GF-D8 (cell line): ENCODE measurements around the gene RMI2.

Experiments used
- DNase-seq: peaks from one replicate; lab custom pipeline; 2025; lab: John Stamatoyannopoulos, UW

RMI2 gene

DNA sequence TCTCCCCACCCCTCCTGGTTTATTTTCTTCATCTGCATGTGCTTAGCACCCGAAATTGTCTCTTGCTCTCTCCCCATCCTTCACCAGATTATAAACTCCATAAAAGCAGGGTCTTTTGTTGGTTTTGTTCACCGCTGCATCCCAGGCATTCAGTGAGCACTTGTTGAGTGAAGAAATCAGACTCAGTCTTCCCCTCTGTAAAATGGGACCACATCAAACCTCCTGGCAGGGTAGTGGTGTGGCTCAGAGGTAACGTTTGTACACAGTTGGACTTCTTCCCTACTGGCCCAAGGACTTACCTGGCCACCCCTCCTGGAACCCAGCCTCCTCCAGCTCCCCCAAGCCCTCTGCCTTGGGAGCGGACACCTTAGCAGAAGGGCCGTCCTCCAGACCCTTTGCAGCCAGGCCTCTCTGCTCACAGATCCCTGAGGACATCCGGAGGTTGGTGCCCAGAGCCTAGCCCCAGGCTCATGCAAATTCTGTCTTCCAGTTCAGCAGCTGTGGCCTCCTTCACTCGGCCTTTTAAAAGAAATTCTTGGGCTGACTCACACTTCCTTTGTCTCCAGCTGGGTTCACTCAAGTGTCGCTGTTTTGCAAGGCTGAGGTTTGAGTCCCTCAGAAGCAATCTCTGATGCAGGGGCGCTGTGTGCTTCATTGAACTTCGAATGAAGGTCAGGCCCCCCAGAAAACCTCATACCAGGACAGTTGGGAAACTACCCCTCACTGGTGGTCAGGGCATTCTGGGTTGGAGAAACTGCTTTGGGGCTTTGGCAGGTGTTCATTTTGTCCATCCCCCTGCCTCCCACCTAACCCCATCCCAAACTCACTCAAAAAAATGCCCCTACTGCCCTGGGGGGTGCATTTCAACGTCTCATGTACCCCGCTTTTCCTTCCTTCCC lies 16.8 kb upstream of the RMI2 start:
- peak; percentile 81 for DNase-seq

DNA sequence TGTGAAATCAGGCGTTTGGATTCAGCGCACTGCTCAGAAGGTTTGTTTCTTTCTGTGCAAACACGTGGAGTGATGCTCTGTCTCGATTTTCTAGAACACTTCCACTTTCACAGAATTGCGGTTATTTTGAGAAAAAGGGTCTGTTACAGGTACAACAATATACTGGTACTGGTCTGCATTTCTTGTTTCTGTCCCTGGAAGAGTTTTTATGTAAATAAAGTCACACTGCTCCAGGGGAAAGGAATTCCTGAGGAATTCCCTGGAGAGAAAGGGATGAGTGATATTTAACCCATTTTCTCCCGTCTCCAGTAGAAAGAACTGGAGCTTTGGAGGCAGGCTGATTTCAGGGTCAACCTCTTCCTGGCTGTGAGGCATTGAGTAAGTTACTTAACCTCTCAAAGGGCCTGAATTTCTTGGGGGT lies 16.2 kb upstream of the RMI2 start:
- DNase-seq, result no peak

DNA sequence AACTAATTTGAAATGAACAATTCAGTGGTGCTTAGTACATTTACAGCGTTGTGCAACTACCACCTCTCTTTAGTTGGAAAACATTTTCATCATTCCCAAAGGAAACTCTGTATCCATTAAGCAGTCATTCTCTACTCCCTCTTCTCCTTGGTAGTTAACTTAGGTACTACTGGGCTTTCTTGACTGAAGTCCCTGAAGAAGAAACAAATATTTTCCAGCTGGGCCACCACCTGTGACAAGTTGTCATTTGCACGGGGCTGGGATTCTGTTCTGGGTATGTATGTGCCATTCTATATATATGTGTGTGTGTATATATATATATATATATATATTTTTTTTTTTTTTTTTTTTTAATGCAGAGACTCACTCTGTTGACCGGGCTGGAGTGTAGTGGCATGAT lies 15.4 kb upstream of the RMI2 start:
- DNase-seq, result no peak

DNA sequence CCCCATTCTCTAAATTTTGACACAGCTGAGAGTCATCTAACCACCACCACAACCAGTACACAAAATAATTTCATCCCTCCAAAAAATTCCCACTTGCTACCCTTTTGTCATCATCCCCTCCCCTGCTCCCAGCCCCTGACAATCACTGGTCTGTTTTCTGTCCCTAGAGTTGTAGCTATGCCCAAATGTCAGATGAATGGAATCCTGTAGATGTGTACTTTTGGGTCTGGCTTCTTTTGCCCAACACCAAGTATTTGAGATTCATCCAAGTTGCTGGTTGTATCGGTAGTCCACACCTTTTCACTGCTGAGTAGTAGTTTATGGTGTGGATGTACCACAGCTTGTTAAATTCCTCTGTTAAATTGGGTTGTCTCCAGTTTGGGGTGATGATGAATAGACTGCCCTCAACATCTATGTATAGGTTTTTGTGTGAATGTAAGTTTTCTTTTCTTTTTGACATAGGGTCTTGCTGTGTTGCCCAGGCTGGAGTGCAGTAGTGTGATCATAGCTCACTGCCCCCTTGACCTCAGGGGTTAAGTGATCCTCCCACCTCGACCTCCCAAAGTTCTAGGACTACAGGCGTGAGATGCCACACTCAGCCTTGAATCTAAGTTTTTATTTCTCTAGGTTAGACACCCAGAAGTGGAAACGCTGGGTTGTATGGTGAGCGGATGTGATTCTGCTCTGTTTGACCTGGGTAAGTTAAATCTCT lies 14.6 kb upstream of the RMI2 start:
- DNase-seq, result no peak

DNA sequence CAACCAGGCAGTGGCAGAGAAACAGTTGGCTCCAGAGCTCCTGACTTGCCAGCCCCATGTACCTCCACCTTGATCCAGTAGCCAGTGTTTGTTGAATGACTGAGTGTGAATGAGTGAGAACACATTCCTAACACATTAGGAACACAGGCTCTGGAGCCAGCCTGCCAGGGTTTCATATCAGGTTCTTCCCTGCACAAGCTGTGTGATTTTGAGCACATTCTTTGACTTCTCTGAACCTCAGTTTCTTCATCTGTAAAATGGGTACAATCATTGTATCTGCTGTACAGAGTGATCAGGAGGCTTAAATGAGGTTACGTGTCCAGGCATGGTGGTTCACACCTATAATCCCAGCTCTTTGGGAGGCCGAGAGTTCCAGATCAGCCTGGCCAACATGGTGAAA lies 13.3 kb upstream of the RMI2 start:
- DNase-seq, result no peak

DNA sequence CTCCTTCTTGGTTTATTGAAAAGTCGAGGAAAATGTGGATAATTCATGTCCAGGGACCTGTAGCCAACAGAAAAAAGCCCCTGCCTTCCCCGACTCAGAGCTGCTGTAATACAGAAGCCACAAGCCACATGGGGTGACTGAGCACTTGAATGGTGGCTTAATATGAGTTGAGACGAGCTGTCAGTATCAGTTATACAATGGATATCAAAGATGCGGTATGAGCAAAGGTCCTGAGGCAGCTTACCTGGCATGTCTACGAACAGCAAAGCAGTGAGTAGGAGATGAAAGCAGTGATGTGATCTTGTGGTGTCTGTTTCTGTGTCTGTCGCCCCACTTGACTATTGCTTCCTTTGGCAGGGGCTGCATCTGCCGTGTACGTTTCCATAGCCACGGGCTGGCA lies 12.2 kb upstream of the RMI2 start:
- no peak for DNase-seq

DNA sequence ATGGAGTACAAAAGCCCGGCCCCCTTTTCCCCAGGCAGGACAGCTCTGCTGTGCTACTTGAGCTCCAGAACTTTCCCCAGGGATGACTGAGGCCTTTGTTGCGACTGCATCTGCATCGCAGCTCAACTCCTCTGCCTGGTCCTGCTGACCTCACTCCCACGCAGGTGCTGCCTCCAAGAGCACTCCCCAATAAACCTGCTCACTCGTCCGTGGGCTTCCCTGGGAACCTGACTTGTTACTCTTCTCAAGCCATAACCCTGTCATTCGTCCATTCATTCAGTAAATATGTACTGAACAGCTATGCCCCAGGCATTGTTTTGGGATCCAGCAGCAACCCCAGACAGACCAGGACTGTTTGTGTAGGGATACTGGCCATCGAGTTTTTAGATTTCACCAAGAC lies 11.6 kb upstream of the RMI2 start:
- DNase-seq, result no peak

DNA sequence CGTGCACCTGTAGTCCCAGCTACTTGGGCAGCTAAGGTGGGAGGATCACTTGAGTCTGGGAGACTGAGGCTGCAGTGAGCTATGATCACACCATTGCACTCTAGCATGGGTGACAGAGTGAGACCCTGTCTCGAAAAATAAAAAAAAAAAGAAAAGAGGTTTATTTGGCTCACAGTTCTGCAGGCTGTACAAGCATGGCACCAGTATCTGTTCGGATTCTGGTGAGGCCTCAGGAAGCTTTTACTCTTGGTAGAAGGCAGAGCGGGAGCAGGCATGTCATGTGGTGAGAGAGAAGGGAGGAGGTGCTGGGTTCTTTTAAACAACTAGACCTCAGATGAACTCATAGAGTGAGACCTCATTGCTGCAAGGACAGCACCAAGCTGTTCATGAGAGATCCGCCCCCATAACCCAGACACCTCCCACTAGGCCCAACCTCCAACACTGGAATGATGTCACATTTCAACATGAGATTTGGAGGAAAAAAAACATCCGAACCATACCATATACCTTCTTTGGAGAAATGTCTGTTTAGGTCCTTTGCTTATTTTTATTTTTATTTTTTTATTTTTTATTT lies 10.3 kb upstream of the RMI2 start:
- DNase-seq, result no peak

DNA sequence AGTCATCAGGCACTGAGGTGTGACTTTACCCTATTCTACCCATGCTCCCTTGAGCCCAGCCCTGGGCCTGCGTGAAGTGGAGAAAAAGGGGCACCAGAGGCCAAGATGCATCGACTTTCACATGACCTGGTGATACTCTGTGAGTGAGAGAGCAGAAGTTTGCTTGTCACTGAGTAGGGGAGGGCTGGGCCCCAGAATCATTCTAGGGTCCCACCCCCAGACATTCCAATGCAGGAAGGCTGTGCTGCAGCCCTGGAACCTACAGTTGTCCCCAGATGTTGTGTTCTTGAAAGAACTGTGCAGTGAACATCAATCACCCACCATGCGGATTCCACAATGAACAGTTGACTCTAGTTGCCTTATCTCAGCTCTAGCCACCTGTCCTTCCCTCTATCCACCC lies 6.2 kb upstream of the RMI2 start:
- DNase-seq, result no peak

DNA sequence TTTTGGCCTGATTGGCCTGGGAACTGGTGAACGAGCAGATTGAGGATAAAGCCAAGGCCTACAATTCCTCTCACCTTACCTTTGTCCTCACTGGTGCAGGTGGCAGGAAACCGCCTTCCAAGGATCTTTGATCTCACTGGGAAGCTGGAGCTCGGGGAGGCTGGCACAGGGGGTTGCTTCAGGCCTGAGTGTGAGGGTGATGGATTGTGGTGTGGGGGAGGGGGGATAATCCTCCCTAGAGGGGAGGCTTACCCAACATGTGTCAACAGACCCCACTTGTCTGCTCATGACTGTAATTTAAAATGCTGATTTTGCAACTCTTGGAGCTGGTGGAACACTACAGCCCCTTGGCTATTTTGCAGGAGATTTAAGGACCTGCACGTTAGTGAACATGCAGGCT lies 4.5 kb upstream of the RMI2 start:
- no peak for DNase-seq

DNA sequence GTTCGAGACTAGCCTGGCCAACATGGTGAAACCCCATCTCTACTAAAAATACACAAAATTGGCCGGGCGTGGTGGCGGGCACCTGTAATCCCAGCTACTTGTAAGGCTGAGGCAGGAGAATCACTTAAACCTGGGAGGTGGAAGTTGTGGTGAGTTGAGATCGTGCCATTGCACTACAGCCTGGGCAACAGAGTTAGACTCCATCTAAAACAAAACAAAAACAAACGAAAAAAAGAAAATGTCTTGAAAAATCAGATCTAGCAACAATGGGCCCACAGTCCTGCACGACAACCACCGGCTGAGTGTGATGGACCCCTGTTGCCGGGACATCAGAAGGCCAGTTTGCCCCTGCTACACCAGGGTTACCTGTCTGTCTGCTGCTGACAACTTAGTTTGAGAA lies 3.9 kb upstream of the RMI2 start:
- DNase-seq, result no peak

DNA sequence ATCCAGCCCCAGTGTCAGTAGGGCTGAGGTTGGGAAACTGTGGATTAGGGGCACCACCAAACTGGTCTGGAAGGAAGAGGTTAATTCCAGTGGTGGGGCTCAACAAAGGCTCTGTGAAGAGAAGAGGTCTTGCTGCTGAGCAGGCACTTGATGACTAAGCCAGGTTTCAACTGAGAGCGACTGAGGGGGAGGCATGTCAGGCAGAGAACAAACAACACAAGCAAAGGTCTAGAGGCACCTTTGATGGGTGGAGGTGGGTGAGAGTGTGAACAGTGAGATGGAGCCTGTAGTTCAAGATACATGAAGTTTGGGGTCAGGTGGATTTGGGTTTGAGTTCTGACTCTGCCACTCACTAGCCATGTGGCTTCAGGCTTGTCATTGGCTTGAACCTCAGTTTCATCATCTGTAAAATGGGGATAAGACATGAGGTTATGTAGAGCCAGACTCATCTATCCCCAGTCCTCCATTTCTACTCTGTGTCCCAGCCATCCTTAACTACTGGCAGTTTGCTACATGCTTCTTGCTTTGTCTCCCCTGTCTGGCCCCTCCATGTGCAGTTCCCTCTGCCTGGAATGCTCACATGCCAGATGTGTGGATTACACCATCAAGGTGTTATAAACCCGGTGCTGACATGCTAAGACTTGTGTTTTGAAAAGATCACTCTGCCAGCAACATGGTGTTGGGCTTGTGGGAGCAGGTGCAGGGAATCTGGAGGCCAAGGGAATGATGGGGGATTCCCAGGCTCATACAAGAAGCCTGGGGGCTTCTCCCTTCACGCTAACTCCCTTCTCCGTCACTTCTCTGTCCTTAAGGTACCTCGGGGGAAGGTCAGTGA lies 3.0 kb upstream of the RMI2 start:
- DNase-seq, result no peak

DNA sequence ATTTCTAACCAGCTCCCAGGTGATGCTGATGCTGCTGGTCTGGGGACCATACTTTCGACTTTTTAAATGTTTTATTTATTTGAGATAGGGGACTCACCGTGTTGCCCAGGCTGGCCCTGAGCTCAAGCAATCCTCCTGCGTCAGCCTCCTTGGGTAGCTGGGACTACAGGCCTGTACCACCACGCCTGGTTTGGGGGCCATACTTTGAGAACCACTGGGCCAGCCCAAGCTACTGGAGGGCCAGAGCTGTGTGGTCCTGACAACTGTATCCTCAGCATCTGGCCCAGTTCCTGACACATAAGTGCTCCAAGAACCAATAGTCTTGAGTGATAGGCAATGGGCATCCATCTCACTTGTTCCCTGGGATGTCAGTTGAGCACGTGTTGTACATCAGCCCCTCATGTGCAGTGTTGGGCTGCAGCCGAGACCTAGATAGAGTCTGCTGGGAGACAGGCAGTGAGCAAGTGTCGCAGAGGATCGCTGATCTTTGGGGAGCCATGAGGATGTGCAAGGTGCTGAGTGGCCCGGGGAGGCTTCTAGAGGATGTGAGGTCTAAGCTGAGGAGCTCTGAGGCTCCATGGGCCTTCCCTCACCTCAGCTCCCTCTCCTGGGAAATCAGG lies 1.6 kb downstream of the RMI2 start:
- DNase-seq, result no peak

DNA sequence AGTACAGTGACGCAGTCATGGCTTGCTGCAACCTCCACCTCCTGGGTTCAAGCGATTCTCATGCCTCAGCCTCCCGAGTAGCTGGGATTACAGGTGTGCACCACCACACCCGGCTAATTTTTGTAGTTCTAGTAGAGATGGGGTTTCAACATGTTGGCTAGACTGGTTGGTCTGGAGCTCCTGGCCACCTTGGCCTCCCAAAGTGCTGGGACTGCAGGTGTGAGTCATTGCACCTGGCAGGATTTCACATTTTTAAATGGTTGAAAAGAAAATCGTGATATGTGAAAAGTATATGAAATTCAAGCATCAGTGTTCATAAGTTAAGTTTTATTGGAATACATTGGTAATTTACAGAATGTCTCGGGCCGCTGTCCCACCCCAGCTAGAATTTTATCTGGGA lies 2.6 kb downstream of the RMI2 start:
- DNase-seq, result no peak

DNA sequence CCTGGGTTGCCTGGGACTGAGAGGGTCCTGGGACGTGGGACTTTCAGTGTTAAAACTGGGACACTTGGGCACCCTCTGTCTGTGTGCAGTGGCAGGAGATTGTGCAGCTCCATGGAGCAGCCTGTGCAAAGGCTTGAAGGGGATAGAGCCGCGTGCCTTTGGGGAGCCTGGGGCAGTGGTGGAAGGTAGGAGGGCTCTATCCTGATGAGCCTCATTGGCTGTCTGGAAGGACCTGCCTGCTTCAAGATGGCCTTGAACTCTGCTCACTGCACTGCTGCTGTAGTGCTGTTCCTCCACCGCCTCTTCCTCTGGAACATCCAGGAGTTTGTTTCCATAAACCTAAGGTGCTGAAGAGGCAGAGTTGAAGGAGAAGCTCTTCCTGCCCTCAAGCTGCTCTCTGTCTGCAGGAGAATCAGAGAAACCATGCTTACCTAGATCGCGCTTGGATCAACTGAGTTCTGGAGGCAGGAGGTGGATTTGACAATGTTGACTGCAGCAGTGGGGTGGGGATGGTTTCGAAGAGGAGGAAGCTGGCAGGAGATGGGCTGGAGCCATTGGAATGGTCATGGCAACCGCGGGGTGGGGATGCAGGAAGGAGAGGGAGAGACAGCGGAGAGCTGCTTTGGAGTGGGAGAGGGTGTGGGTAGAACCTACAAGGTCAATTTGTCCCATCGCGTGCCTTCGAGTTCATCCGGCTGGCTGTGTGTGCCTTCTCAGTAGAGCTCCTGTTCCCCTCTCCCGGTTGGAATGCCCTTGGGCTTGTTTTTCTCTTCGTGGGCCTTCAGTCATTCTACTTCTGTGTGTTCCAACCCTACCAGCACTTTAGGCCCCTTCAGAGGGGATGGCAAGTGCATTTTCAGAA lies 3.7 kb downstream of the RMI2 start:
- no peak for DNase-seq

DNA sequence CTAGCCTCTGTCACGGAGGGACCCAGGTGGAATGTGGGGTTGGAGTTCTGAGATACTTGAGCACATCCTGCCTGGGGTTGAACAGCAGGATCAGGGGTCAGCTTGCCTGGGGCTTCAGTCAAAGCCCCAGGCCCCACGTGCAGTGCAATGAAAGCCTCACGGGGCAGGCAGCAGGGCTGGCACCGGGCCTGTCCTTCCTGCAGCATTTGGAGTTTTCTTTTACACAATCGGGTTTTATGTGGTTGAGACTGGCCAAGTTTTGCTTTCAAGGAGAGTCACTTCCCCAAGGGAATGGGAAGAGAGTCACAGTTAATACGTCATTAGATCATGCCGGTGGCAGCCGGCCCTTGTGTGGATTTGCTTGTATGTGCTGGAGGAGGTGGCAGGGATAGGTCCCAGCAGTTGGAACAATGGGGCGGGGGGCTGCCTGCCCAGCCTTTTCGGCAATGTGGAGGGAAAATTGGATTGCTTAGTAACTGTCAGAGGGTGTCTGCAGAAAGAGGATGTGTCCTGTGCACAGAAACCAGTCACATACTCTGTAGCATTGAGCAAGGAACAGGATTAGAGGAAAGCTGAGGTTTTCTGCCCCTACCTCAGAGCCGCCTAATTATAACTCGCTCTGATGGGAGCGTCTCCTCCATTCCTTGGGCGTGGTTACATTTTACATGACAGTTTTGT lies 4.5 kb downstream of the RMI2 start:
- peak; percentile 55 for DNase-seq

DNA sequence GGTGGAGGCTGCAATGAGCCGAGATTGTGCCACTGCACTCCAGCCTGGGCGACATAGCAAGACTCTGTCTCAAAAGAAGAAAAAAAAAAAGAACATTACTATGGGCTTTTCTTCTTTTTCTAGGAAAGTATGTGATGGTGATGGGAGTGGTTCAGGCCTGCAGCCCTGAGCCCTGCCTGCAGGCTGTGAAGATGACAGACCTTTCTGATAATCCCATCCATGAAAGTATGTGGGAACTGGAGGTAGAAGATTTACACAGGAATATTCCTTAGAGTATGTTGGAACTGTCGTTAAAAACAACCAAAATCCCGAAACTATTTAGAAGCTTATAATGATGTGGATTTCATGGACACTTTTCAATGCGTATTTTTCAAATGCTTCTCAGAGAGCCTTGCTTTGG lies 5.3 kb downstream of the RMI2 start:
- no peak for DNase-seq

DNA sequence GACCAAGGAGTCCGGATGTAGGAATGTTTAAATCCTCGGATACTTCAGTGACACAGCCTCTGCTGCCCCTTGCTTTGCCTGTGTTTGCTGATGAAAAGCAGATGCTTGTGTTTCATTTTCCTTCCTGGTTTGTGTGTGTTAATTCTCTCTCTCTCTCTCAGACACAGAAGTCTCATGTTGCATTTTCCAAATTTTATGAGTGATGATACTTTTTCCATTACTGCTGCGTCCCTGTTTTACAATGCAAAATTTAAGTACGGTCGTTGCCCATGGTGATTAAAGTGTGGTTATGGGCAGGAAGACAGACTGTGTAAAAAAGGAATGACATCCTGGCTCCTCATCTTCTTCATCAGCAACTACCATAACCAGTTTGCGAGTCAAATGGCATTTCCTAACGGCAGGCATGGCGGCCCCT lies 5.7 kb downstream of the RMI2 start:
- no peak for DNase-seq

DNA sequence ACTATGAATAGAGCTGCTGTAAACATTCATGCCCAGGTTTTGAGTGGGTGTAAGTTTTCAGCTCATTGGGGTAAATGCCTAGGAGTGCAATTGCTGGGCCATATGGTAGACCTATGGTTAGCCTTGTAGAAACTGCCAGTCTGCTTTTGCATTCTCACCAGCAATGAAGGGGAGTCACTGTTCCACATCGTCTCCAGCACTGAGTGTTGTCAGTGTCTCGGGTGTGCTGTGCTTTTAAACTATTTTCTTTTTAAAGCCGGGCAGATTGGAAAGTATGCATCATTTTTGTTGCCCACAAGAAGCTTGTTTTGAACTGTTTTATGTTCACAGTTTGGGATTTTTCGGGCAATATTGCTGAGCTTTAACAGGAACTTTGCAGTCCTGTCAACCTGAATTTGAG lies 7.9 kb downstream of the RMI2 start:
- no peak for DNase-seq

DNA sequence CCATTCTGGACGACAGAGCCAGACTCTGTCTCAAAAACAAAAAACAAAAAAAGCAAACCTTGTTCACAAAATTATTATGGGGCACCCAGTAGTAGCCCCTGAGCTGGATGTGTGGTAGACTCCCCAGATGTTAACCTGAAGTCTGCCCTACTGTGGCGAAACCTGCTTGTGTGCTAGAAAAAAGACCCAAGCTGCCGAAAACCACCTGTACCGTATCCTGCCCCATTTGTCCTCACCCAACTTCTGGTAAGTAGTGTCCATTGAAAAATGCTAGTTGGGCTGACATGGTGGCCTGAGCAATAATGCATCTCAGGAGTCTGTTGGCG lies 9.1 kb downstream of the RMI2 start:
- DNase-seq, result no peak
